Fibroblast of mammary gland (primary cell): Measurements from ENCODE around the gene KLF7.

Source experiments
- DNase-seq: peaks from one replicate; pipeline ENCODE4 v3.0.0-alpha.2; 2010; ENCODE audit warnings: low read depth
- H3K4me3 ChIP-seq: 2 replicates; pipeline ENCODE4 v1.5.1; 2011; ENCODE audit warnings: low read depth, mild to moderate bottlenecking, low read length, moderate library complexity; ENCODE audit not compliant: control insufficient read depth
- TF ChIP-seq, protein P1 (sequence below): conservative IDR thresholded peaks from 2 replicates; pipeline ENCODE4 v1.5.1; 2011; ENCODE audit warnings: low read depth, low read length, inconsistent platforms; ENCODE audit not compliant: control insufficient read depth, insufficient read depth

KLF7 gene

DNA sequence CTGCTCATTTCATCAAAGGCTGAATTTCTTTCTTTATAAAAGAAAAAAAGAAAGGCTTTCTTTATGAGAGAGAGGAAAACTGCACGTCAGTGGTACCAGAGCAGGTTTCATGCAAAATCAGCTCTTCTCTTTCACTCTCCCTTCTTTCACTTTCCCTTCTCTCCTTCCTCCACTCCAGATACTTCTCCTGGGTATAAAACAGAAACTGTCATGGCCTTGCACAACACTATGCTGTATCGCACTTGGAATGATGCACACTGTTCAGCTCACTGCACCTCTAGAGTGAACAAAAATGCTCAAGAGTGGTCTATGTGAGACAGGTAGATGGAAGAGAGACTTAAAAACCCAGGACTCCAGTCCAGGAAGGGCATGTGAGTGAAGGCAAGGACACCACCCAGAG lies 73.8 kb downstream of the KLF7 start:
- no peak for DNase-seq
- TF ChIP-seq, protein P1, sequence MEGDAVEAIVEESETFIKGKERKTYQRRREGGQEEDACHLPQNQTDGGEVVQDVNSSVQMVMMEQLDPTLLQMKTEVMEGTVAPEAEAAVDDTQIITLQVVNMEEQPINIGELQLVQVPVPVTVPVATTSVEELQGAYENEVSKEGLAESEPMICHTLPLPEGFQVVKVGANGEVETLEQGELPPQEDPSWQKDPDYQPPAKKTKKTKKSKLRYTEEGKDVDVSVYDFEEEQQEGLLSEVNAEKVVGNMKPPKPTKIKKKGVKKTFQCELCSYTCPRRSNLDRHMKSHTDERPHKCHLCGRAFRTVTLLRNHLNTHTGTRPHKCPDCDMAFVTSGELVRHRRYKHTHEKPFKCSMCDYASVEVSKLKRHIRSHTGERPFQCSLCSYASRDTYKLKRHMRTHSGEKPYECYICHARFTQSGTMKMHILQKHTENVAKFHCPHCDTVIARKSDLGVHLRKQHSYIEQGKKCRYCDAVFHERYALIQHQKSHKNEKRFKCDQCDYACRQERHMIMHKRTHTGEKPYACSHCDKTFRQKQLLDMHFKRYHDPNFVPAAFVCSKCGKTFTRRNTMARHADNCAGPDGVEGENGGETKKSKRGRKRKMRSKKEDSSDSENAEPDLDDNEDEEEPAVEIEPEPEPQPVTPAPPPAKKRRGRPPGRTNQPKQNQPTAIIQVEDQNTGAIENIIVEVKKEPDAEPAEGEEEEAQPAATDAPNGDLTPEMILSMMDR: no peak
- no peak overlapping the region for H3K4me3 ChIP-seq

DNA sequence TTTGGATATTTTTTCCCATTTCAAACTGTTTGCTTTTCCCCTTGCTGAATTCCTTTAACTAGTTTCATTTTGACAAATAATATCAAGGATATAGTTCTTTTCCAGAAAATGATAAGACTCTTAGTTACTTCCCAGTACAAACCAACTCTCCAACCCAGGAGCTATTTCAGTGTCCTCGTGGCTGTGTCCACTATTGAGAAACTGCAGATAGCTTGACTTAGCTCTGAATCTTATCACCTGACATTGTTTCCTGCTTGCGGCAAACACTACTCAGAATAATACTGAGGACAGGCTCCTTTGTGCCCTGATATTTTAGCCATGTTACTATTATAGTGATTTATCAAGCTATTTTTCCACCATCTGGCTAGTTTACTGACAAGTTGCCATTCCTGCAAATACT lies 74.6 kb downstream of the KLF7 start:
- TF ChIP-seq, protein P1: no peak
- DNase-seq: no peak
- no peak overlapping the region for H3K4me3 ChIP-seq

DNA sequence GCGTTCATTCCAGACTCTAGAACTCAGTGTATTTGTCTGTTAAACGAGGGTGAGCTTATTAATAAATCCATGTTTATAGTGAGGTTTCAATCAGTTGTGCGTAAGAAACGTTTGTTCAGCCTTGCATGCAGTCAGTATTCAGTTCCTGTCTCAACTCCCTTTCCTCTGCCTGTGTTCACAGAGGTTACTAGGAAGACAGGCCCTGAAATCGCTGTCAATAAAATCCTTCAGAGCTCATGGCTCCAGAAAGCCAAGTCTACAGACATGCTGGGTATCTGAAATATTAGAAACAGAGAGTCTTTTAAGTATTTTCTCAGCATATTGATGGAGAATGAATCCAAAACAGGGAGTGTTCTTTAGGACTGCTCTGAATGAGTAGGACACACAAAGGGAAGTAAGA lies 75.4 kb downstream of the KLF7 start:
- TF ChIP-seq, protein P1: no peak
- H3K4me3 ChIP-seq: no peak overlapping the region
- no peak for DNase-seq

DNA sequence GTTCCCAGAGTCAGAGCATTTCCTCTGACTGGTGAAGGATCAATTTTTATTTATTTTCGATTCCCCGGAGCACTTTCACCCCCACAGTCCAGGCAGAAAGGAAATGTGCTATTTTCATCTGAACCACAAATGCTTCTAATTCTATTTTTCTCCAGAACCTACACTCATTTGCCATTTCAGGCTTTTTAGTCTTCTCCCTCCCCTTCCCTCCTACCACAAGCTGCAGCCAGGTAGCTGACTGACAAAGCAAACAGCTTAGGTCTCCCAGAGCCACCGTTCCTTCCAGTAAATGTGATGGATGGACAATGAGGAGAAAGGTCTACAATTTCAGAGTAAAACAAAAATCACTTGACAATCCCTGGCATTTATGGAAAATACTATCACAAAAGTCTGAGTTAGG lies 76.9 kb downstream of the KLF7 start:
- TF ChIP-seq, protein P1: no peak
- no peak overlapping the region for H3K4me3 ChIP-seq
- no peak for DNase-seq

DNA sequence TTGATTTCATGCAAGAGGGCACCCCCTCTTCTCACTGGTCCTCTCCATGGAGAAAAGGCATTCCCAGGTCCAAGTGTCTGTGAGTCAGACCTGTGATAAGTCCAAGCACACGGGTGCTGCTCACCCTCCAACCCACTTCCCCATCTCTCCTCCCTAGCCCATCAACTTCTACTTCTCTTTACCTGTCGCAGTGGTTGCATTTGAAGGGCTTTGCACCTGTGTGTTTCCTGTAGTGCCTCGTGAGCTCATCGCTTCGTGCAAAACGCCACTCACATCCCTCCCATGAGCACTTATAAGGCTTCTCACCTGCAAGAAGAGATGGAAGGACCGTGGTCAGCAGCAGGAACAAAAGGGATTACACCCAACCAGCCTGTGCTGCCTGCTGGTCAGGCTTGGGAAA lies 77.5 kb downstream of the KLF7 start:
- H3K4me3 ChIP-seq: no peak overlapping the region
- TF ChIP-seq, protein P1: no peak
- no peak for DNase-seq

DNA sequence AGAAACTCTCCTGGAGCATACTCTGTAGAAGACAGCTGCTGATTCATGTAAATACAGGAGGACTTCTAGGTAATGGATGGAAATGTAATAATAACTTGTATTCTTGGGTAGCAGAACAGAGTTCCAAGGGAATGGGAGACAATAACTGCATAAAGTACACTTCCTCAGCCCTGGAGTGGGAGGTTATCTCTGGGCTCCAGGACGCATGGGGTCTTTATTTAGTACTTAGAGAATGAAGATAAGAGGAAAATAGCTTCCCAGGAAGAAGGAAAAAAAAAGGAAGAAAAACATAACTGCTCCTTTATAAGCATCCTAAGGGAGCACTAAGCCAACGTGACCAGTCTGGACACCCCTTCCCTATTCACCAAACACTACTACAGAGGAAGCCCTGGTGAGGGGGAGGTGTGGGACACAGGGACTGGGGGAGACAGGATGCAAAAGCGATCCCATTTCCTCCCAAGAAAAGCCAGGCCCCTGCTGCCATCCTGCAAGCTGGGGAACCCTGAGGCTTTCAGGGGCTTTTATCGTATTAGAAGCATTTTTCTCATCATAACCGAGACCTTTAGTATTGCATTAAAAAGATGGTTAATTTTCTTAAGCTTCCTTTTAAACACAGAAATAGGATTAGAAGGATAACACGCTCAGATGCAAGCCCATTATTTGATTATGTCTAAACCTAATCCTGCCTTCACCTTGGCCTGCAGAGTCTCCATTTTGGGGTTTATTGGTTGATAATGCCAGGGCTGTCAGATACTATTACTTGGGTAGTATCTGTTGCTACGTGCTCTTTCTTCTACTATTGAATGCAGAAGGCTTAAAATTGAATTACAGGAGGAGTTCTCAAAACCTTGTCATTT lies 78.5 kb downstream of the KLF7 start:
- TF ChIP-seq, protein P1: no peak
- no peak overlapping the region for H3K4me3 ChIP-seq

More for the DNA sequence above, 78.5 kb downstream of the KLF7 start:
- no peak for DNase-seq
